KOPT-K1 (cell line): ENCODE data around the gene GARIN3.
"Not testable (repeated sequence)": the region's sequence is repeated elsewhere in the genome, so short reads cannot be mapped to it uniquely, and the experiment has no call there.

Source experiments
- H3K27ac ChIP-seq: fragments of 200-600 bp; sonication (generic); 2 replicates; pipeline ENCODE4 v1.5.1; 2016; ENCODE audit warnings: antibody characterized with exemption, mild to moderate bottlenecking, low read depth, low read length; ENCODE audit not compliant: poor library complexity, severe bottlenecking
- H3K36me3 ChIP-seq: fragments of 200-600 bp; sonication (generic); 2 replicates; pipeline ENCODE4 v1.5.1; 2017; ENCODE audit warnings: antibody characterized with exemption, mild to moderate bottlenecking, low read length, moderate library complexity; ENCODE audit not compliant: insufficient read depth
- H3K9me3 ChIP-seq: fragments of 200-600 bp; sonication (generic); 2 replicates; pipeline ENCODE4 v1.5.1; 2017; ENCODE audit warnings: antibody characterized with exemption, low read length, mild to moderate bottlenecking; ENCODE audit not compliant: insufficient read depth, poor library complexity, severe bottlenecking

The GARIN3 gene

DNA sequence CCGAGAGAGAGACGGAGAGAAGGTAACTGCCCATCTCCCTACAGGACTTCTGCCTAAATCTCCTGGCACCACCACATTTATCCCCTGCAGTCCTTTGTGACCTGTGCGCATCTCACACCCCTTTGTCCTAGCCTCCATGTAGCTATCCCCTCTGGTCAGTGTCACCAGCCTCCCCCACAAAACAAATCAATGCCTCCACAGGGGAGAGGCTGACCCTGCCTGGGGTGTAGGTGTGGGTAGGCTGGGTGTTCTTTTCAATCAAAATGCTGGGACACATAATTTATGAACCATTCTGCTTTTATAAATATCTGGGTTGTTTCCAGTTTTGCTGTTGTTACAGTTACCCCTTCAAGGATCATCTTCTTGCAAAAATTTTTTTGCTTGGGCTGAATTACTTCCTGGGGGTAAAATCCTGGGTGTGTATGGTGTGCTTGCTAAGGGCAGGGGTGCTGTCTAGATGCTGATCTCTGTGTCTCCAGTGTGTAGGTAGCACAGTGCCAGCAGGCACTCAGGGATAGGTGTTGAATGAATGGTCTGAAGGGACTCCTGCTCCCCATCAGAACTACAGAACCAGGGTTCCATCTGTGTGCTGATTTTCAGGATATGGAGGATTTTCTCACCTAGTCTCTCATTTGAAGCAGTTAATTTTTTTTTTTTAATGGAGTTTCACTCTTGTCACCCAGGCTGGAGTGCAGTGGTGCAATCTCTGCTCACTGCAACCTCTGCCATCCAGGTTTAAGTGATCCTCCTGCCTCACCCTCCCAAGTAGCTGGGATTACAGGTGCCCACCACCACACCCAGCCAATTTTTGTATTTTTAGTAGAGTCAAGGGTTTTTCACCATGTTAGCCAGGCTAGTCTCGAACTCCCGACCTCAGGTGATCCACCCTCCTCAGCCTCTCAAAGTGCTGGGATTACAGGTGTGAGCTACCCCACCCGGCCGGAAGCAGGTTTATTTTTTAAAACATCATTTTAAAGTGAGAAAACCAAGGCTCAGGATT lies at the start of gene GARIN3:
GARIN3 (minus strand) TSS at position 51 of the 1,000 bp plus-strand sequence. CDS start 96 bp downstream, outside the sequence.
- Histone ChIP-seq H3K9me3 (peaks cover 12% of the 10 kb centered on the region), H3K36me3 (no peaks in the 10 kb centered on the region), H3K27ac (no peak within 1 kb of the TSS)

DNA sequence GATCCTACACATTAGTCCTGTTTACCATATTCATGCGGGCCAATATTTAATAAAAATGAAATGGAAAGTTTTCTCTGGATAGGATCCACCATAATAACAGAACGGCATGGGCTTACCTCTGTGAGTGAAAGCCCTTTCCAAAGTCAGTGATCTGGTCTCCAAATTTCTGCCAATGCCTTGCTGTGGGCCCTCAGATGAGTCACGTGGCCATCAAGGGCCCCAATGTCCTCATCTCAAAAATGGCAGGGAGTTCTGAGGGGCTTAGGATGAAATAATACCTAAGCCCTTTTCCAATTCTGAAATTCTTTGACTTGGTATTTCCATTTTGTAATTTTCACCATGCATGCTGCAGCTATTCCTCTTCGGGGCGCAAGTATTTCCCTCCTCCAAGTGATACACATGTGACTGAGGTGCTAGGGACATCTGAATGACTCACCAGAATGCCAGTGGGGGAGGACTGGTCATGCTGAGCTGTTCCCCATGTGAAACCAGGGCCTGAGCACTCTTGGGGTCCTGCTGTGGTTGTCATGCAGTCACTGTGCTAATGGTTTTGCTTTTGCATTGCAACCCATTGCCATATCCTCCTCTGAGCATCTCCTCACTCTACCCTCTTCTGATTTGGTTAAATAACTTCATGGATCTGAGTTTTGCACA lies 49.6 kb upstream of the GARIN3 start:
- Histone ChIP-seq H3K27ac (peak overlapping the region; percentile 93), H3K36me3 (peaks cover 97% of the 10 kb centered on the region), H3K9me3 (no peaks in the 10 kb centered on the region)

DNA sequence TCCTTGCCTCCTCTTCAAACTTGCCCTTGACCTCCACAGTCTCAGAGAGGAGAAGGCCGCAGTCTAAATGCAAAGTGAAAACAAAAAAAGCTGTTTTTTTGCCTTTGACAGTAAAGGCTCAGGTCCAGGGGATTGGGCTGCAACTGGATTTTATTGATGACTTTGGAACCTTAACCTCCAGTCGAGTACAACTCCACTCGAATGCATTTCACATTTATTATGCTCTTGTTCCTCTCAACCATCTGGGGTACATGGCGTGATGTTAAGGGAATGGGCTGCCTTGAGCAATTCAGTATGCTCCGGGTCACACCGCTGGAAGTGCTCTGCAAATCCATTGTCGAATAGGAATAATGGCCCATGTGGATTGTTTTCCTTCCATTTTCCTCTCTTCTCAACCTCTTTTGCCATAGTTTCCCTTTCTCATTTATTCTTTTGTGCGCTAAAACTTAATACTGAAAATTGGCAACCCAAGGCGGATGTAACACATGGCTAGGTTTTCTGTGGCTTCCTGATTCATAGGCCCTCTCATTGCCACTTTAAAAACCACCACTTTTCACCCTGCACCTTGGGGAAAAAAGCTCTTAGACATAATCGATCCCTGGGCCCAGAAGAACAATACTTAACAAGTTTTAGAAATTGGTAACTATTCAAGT lies 48.9 kb upstream of the GARIN3 start:
- peaks cover 96% of the 10 kb centered on the region for H3K36me3 ChIP-seq
- peak overlapping the region; percentile 93 for H3K27ac ChIP-seq
- no peaks in the 10 kb centered on the region for H3K9me3 ChIP-seq

DNA sequence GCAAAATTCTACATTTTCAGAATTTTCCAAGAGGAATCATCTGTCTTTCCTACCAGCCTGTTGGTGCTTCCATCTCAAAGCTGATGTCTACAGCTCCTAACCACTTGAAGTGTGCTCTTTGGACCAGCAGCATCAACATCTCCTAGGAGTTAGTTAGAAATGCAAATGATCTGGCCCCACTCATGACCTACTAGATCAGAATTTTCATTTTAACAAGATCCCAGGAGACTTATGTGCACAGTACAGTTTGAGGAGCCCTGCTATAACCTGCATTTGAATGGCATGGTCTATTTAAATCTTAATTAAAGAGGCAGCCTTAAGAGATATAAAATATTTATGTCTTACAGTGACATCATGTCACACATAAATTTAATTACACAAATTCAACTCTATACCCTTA lies 48.4 kb upstream of the GARIN3 start:
- H3K27ac ChIP-seq: peak overlapping the region; percentile 93

DNA sequence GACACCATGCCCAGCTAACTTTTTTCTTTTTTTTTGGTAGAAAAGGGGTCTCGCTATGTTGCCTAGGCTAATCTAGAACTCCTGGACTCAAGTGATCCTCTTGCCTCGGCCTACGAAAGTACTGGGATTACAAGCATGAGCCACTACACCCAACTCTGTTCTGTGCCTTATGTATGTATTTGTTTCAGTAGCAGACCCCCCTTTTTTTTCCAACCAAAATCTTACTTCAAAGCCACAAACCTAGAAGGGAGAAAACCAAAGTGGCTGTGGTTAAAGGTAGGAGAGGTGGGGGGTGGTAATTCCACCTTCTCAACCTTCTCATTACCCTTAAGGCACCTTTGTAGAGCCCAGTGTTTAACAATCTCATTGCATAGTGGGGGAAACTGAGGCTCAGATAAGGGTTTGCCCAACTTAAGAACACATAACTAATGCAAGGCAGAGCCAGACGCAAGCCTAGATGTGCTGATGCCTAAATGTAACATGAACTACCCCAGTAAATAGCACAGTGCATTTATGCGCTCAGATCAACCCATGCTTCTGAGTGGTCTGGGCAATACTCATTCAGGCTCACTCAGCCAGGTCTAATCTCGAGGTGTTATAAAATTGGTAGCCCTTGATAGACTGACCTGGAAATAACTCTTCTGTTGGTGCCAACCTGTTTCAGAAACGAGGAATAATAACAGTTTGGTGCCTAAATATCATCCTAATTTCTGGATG lies 47.6 kb upstream of the GARIN3 start:
- peak overlapping the region; percentile 93 for H3K27ac ChIP-seq
- no peaks in the 10 kb centered on the region for H3K9me3 ChIP-seq
- H3K36me3 ChIP-seq: peaks cover 96% of the 10 kb centered on the region

More for the DNA sequence above, 48.4 kb upstream of the GARIN3 start:
- Histone ChIP-seq H3K9me3 (no peaks in the 10 kb centered on the region), H3K36me3 (peaks cover 96% of the 10 kb centered on the region)

DNA sequence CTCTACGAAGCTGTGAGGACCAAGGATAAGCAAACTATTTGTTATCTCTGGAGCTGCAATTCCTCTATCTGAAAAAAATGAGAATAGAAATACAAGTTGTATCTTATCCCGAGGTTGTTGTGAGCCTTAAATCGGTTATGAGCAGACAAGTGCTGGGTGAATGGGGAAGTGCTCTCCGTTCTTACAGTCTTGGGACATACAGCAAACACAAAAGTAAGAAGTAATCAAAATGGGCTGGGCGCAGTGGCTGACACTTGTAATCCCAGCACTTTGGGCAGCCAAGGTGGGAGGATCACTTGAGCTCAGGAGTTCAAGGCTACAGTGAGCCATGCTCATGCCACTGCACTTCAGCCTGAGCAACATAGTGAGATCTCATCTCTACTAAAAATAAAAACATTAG lies 46.2 kb upstream of the GARIN3 start:
- Histone ChIP-seq H3K36me3 (peaks cover 98% of the 10 kb centered on the region), H3K9me3 (no peaks in the 10 kb centered on the region), H3K27ac (no peak overlapping the region)

DNA sequence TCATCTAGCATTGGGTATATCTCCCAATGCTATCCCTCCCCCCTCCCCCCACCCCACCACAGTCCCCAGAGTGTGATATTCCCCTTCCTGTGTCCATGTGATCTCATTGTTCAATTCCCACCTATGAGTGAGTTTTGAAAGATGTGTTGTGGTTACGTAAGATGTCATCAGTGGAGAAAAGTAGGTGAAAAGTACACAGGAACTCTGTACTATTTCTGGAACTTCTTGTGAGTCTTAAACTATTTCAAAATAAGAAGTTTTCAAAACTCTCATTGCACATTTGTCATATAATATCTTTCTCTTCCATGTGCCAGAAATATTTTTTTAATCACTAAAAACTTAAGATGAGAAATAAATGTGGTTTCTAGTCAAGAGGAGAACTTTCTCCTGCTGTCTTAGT lies 44.6 kb upstream of the GARIN3 start:
- H3K36me3 ChIP-seq: peaks cover 92% of the 10 kb centered on the region
- H3K9me3 ChIP-seq, H3K27ac ChIP-seq: not testable (repeated sequence)

DNA sequence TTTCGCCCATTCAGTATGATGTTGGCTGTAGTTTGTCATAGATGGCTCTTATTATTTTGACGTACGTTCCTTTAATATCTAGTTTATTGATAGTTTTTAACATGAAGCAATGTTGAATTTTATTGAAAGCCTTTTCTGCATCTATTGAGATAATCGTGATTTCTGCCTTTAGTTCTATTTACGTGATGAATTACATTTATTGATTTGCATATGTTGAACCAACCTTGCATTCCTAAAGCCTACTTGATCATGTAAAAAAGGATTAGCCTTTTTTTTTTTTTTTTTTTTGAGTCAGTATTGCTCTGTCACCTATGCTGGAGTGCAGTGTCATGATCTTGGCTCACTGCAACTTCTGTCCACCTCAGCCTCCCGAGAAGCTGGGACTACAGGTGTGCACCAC lies 39.6 kb upstream of the GARIN3 start:
- Histone ChIP-seq H3K36me3 (peaks cover 86% of the 10 kb centered on the region), H3K9me3 (no peaks in the 10 kb centered on the region), H3K27ac (no peak overlapping the region)

DNA sequence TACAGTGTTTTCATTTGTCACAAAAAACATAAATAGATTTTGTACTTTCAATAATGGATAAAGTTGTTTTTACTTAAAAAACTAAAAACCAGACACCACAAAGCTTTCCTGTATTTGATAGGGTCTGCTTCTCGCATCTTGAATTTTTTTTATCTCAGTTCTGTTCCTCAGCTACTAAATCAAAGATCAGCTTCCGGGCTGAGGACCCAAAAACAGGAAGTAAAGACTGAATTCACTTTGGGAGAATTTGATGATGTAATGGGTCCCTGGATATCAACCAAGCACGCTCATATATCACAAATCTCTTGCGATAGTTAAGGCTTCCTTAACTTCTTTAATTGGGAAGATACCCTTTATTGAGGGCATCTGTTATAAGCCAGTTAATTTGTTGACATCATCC lies 38.7 kb upstream of the GARIN3 start:
- Histone ChIP-seq H3K9me3 (no peaks in the 10 kb centered on the region), H3K27ac (no peak overlapping the region), H3K36me3 (peaks cover 87% of the 10 kb centered on the region)

DNA sequence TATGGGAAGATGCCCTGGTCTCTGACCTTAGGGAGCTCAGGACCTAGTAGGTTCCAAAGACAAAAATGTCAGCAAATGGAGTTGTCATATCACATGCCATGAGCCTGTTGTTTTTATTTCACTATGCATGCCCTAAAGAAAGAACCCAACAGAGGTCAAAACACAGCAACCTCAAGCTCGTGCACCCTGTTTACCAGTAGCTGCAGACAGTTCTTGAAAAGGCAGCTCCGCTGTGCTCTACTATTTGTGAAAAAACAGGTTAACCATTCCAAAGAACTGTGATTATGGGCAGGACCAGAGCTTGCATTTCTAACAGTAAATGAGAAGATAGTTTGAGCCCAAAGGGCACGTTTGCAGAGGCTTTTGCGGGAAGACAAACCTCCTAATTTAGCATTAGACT lies 37.4 kb upstream of the GARIN3 start:
- Histone ChIP-seq H3K27ac (peak overlapping the region; percentile 16), H3K36me3 (peaks cover 87% of the 10 kb centered on the region), H3K9me3 (no peaks in the 10 kb centered on the region)

DNA sequence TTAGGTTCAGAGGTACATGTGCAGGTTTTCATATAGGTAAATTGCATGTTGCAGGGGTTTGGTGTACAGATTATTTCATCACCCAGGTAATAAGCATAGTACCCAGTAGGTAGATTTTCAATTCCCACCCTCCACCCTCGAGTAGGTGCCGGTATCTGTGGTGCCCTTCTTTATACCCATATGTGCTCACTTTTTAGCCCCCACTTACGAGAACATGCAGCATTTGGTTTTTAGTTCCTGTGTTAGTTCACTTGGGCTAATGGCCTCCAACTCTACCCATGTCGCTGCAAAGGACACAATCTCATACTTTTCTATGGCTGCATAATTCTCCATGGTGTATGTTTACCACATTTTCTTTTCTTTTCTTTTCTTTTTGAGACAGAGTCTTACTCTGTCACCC lies 35.8 kb upstream of the GARIN3 start:
- H3K36me3 ChIP-seq: peaks cover 91% of the 10 kb centered on the region
- H3K27ac ChIP-seq: no peak overlapping the region
- no peaks in the 10 kb centered on the region for H3K9me3 ChIP-seq

DNA sequence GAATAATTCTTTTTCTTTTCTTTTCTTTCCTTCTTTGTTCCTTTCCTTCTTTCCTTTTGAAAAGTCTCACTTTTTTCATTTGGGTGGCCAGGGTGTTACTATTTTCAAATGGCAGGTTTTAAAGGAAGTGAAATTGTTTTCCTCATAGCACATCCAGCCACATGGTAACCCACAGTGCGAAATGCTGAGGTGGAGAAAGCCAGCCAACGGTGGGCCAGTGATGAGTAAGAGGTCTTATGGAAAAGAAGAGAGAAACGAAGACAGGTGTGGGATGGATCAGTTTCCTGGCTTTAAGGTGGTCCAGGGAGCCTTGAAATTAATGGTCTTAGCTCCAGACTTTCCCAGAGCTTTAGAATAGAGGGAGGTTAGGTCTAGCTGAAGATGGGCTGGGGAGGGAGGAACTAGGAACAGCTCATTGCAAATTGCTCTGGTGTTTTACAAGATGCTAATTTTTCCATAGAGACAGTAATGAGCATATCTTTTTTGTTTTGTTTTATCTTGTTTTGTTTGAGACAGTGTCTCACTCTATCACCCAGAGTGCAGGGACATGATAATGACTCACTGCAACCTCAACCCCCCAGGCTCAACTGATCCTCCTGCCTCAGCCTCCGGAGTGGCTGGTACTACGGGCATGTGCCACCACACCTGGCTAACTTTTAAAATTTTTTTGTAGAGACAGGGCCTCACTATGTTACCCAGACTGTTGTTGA lies 32.4 kb upstream of the GARIN3 start:
- Histone ChIP-seq H3K36me3 (peaks cover 90% of the 10 kb centered on the region), H3K27ac (peak overlapping the region; percentile 35), H3K9me3 (no peaks in the 10 kb centered on the region)

DNA sequence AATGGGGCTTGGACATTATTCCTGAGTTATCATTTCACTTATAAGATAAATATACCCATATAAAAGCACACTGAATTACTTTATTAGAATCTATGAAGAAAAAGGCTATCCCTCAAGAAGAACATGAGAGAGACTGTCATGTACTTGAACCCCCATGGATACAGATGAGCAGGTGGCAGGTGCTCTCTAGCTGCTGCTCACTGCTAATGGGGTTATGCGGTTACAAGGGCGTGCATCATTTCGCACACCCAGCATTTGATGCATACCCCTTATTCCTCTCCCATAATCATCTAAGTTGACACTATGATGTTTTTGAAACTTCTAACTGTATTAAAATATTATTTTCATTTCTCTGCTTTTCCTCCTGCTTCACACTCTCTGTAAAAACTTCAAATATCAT lies 31.0 kb upstream of the GARIN3 start:
- Histone ChIP-seq H3K27ac (peak overlapping the region; percentile 35), H3K9me3 (no peaks in the 10 kb centered on the region), H3K36me3 (peaks cover 82% of the 10 kb centered on the region)

DNA sequence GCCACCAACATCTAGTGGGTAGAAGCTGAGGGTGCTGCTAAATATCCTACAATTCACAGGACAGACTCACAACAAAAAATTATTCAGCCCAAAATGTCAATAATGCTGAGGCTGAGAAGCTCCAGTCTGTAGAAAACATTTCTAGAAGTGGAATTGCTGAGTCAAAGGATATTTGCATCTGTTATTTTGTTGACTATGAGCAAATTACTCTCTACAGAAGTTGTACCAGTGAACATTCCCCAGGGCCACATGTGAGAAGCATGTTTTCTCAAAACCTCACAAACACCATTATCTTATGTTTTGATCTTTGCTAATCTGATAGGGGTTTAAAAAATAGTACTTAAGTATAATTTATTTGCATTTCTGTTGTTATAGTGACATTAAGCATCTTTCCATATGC lies 30.0 kb upstream of the GARIN3 start:
- Histone ChIP-seq H3K36me3 (peaks cover 80% of the 10 kb centered on the region), H3K27ac (peak overlapping the region; percentile 38), H3K9me3 (no peaks in the 10 kb centered on the region)
